GM19395 (cell line): ENCODE data around the gene HTR3B.

Experiments
- ATAC-seq: cut with Tn5 transposase; IDR thresholded peaks from one replicate; pipeline ENCODE4 v1.9.1; 2021; ENCODE audit warnings: mild to moderate bottlenecking, moderate library complexity; ENCODE audit not compliant: unreplicated experiment

The HTR3B gene

DNA sequence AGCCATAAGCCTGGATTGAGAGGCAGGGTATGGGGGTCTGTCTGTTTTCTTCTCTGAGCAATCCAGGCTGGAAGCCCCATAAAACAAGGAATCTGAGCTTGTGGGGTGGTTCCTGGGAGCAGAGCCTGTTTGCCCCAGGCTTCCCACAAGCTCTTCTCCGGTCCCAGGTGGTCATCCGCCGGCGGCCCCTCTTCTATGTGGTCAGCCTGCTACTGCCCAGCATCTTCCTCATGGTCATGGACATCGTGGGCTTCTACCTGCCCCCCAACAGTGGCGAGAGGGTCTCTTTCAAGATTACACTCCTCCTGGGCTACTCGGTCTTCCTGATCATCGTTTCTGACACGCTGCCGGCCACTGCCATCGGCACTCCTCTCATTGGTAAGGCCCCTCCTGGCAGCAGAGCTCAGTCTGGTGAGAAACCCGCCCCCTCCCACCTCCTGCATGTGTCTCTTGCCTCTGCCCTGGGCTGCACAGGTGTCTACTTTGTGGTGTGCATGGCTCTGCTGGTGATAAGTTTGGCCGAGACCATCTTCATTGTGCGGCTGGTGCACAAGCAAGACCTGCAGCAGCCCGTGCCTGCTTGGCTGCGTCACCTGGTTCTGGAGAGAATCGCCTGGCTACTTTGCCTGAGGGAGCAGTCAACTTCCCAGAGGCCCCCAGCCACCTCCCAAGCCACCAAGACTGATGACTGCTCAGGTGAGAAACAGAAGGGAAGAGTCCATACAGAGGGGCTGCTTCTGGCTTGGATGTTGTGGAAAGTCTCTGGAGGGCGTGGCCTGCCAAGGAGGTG lies 82.0 kb downstream of the HTR3B start:
- no peak for ATAC-seq

DNA sequence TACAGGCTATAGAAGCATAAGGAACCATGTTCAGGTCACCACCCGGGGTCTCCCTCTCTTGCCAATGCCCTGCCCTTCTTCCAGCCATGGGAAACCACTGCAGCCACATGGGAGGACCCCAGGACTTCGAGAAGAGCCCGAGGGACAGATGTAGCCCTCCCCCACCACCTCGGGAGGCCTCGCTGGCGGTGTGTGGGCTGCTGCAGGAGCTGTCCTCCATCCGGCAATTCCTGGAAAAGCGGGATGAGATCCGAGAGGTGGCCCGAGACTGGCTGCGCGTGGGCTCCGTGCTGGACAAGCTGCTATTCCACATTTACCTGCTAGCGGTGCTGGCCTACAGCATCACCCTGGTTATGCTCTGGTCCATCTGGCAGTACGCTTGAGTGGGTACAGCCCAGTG lies 84.8 kb downstream of the HTR3B start:
- ATAC-seq = no peak

DNA sequence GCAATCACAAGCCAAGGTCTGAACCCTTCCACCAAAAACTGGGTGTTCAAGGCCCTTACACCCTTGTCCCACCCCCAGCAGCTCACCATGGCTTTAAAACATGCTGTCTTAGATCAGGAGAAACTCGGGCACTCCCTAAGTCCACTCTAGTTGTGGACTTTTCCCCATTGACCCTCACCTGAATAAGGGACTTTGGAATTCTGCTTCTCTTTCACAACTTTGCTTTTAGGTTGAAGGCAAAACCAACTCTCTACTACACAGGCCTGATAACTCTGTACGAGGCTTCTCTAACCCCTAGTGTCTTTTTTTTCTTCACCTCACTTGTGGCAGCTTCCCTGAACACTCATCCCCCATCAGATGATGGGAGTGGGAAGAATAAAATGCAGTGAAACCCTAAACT lies 85.3 kb downstream of the HTR3B start:
- ATAC-seq = no peak

DNA sequence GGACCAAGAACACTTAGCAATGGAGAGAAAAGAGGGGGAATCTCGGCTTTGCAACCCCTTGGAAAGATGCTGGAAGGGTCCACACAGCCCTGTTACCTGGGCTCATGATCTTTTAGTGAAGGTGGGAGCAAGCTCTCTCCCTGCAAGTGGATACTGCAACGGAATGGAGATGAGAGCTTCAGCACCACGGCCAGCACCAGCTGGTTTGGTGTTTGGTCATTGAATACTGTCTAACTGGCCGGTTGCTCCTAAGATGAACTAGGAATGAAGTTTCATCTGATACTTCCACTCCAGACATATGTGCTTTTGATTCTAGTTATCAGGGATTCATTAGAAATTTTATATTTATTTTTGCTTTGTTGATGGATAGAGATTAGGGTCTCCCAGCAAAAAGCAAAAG lies 86.6 kb downstream of the HTR3B start:
- ATAC-seq = no peak

- ATAC-seq = no peak
Observed at GRCh38 chr11:113991718-113992458, 87.3 kb downstream of the HTR3B start.

DNA sequence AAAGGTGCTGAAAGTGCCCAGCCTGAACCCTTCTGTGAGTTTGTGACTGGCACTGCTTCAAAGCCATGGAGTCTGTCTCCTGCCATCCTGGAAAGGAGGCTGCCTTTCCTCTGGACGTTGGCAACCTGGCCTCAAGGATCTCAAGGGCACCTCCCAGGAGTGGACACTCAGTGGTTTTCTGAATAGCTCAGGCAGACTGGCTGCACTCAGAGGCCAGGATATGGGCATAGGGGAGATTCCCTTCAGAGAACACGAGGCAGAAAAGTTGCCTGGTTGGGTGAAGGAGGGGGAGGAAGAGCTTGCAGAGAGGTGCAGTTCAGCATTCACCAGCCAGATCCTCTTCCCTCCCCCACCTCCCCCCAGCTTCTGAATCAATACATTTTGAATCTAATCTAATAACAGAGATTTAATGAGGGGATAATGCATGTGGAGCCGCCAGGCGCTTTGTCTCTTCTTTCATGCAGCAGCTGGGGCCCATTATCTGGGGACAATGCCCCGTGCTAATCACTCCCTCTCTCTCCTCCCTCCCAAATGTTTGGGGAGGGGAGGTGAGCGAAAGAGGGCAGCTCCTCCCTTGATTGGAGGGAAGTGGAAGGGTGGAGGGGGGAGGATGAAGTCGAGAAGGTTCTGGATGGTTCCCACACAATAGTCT lies 88.0 kb downstream of the HTR3B start:
- no peak for ATAC-seq

DNA sequence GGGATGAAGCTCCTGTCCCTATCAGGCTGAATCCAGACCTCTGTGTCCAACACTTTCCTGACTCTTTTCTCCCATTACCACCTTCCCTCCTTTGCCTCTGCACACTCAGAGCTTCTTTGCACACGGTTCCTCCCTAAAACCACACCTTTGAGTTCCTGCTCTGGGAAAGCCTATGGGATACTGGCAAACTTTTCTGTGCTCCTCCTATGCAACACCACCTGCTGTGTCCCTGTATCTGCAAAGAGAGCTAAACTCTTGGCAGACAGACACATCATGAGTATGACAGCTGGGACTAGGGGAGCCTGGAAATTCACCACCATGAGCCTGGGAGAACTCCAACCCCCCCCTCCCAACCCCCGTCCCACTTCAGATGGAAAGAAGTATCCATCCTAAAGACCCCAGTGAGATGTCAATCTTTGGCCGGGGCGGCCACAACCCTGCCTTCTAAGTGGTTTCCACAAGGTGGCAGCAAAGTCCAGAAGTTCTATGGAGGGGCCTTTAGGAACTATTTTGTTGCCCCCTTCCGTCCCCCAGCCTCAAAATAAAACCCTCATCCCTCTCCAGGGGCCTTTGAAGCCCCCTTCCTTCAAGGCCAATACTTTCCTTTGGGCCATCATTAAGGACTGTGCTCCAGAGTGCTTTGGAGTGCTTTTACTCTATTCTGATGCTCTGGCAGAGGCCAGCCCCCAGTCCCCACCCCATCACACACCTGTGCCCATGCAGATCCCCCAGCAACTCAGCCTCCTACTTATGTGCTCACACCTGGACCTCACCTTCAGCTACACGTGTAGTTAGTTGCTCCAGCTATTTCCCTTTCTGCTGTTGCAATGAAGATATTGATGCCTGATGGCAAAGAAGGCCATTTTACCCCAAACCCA lies 89.7 kb downstream of the HTR3B start:
- ATAC-seq = no peak
